AG20443 (cell line): Measurements from ENCODE around the gene TSKU.
A peak's percentile ranks its signal among the peaks of the same experiment; 100 is the strongest.
"Not testable (repeated sequence)": the region's sequence is repeated elsewhere in the genome, so short reads cannot be mapped to it uniquely, and the experiment has no call there.

Source experiments
- DNase-seq: peaks from one replicate; pipeline ENCODE4 v3.0.0; 2012; ENCODE audit warnings: low spot score, mixed read lengths

TSKU gene

GRCh38 chr11:76801736-76802135 lies 18.6 kb downstream of the TSKU start:
- no peak for DNase-seq

GRCh38 chr11:76802151-76802550 lies 19.0 kb downstream of the TSKU start:
- no peak for DNase-seq

GRCh38 chr11:76802621-76803020 lies 19.5 kb downstream of the TSKU start:
- peak; percentile 12 for DNase-seq

GRCh38 chr11:76803023-76803422 lies 19.9 kb downstream of the TSKU start:
- DNase-seq = peak; percentile 80

GRCh38 chr11:76803811-76804600 lies 20.9 kb downstream of the TSKU start:
- peak; percentile 81 for DNase-seq

- peak; percentile 23 for DNase-seq
Observed at GRCh38 chr11:76805206-76805913, 22.2 kb downstream of the TSKU start.

GRCh38 chr11:76806131-76806530 lies 23.0 kb downstream of the TSKU start:
- peak; percentile 3 for DNase-seq

GRCh38 chr11:76806608-76807205 lies 23.6 kb downstream of the TSKU start:
- peak; percentile 4 for DNase-seq

- peak; percentile 89 for DNase-seq
Observed at GRCh38 chr11:76807206-76807875, 24.2 kb downstream of the TSKU start.

GRCh38 chr11:76808171-76808570 lies 25.0 kb downstream of the TSKU start:
- DNase-seq = peak; percentile 1

GRCh38 chr11:76808996-76809395 lies 25.8 kb downstream of the TSKU start:
- DNase-seq = peak; percentile 1

- DNase-seq = peak; percentile 56
Observed at GRCh38 chr11:76810151-76810853, 27.1 kb downstream of the TSKU start.

- DNase-seq = no peak
Observed at GRCh38 chr11:76811259-76811658, 28.1 kb downstream of the TSKU start.

- DNase-seq = no peak
Observed at GRCh38 chr11:76814414-76814813, 31.3 kb downstream of the TSKU start.

GRCh38 chr11:76815678-76816077 lies 32.5 kb downstream of the TSKU start:
- DNase-seq = not testable (repeated sequence)

GRCh38 chr11:76820184-76820566 lies 37.0 kb downstream of the TSKU start:
- no peak for DNase-seq

- not testable (repeated sequence) for DNase-seq
Observed at GRCh38 chr11:76821396-76821795, 38.2 kb downstream of the TSKU start.

- no peak for DNase-seq
Observed at GRCh38 chr11:76822406-76822805, 39.2 kb downstream of the TSKU start.

GRCh38 chr11:76823481-76824028 lies 40.4 kb downstream of the TSKU start:
- DNase-seq = peak; percentile 55

- DNase-seq = no peak
Observed at GRCh38 chr11:76824083-76824939, 41.2 kb downstream of the TSKU start.
